ENCODE measurements around the gene PGK2.

PGK2 gene

GRCh38 chr6:49784272-49784671, 2.8 kb downstream of the PGK2 start:
- no peak overlapping the region for H3K9ac ChIP-seq (ENCODE audit: low read length)
- H3K27me3 ChIP-seq (ENCODE audit: control insufficient read depth, insufficient read depth, low read length) = no peaks in the 10 kb centered on the region
- no peaks in the 10 kb centered on the region for H3K9me3 ChIP-seq (ENCODE audit: control insufficient read depth, low read depth, low read length)
- no peak overlapping the region for H3K27ac ChIP-seq (ENCODE audit: low read length)
- no peaks in the 10 kb centered on the region for H3K36me3 ChIP-seq (ENCODE audit: control insufficient read depth, low read depth, low read length)
- H3K4me1 ChIP-seq (ENCODE audit: control insufficient read depth, low read depth, low read length) = no peaks in the 10 kb centered on the region
- H3K4me3 ChIP-seq (ENCODE audit: low read length) = no peak overlapping the region

GRCh38 chr6:49782725-49783124, 4.4 kb downstream of the PGK2 start:
- Histone ChIP-seq H3K9ac (ENCODE audit: low read length) (no peak overlapping the region), H3K27me3 (ENCODE audit: control insufficient read depth, insufficient read depth, low read length) (no peaks in the 10 kb centered on the region), H3K4me3 (ENCODE audit: low read length) (no peak overlapping the region), H3K36me3 (ENCODE audit: control insufficient read depth, low read depth, low read length) (no peaks in the 10 kb centered on the region), H3K27ac (ENCODE audit: low read length) (no peak overlapping the region), H3K4me1 (ENCODE audit: control insufficient read depth, low read depth, low read length) (no peaks in the 10 kb centered on the region), H3K9me3 (ENCODE audit: control insufficient read depth, low read depth, low read length) (no peaks in the 10 kb centered on the region)

GRCh38 chr6:49782293-49782692, 4.8 kb downstream of the PGK2 start:
- H3K4me1 ChIP-seq (ENCODE audit: control insufficient read depth, low read depth, low read length) = no peaks in the 10 kb centered on the region
- H3K36me3 ChIP-seq (ENCODE audit: control insufficient read depth, low read depth, low read length) = no peaks in the 10 kb centered on the region
- no peak overlapping the region for H3K27ac ChIP-seq (ENCODE audit: low read length)
- no peaks in the 10 kb centered on the region for H3K27me3 ChIP-seq (ENCODE audit: control insufficient read depth, insufficient read depth, low read length)
- no peak overlapping the region for H3K9ac ChIP-seq (ENCODE audit: low read length)
- H3K4me3 ChIP-seq (ENCODE audit: low read length) = no peak overlapping the region
- H3K9me3 ChIP-seq (ENCODE audit: control insufficient read depth, low read depth, low read length) = no peaks in the 10 kb centered on the region

GRCh38 chr6:49776444-49776843, 10.6 kb downstream of the PGK2 start:
- Histone ChIP-seq H3K4me1 (ENCODE audit: control insufficient read depth, low read depth, low read length) (no peaks in the 10 kb centered on the region), H3K9ac (ENCODE audit: low read length) (no peak overlapping the region), H3K27ac (ENCODE audit: low read length) (no peak overlapping the region), H3K4me3 (ENCODE audit: low read length) (no peak overlapping the region), H3K27me3 (ENCODE audit: control insufficient read depth, insufficient read depth, low read length) (no peaks in the 10 kb centered on the region), H3K9me3 (ENCODE audit: control insufficient read depth, low read depth, low read length) (no peaks in the 10 kb centered on the region), H3K36me3 (ENCODE audit: control insufficient read depth, low read depth, low read length) (no peaks in the 10 kb centered on the region)

GRCh38 chr6:49775043-49775442, 12.0 kb downstream of the PGK2 start:
- Histone ChIP-seq H3K9ac (ENCODE audit: low read length) (no peak overlapping the region), H3K9me3 (ENCODE audit: control insufficient read depth, low read depth, low read length) (no peaks in the 10 kb centered on the region), H3K36me3 (ENCODE audit: control insufficient read depth, low read depth, low read length) (no peaks in the 10 kb centered on the region), H3K27me3 (ENCODE audit: control insufficient read depth, insufficient read depth, low read length) (no peaks in the 10 kb centered on the region), H3K4me3 (ENCODE audit: low read length) (no peak overlapping the region), H3K4me1 (ENCODE audit: control insufficient read depth, low read depth, low read length) (no peaks in the 10 kb centered on the region), H3K27ac (ENCODE audit: low read length) (no peak overlapping the region)

GRCh38 chr6:49772285-49772684, 14.8 kb downstream of the PGK2 start:
- H3K4me3 ChIP-seq (ENCODE audit: low read length) = no peak overlapping the region
- no peak overlapping the region for H3K9ac ChIP-seq (ENCODE audit: low read length)
- no peak overlapping the region for H3K27ac ChIP-seq (ENCODE audit: low read length)
- no peaks in the 10 kb centered on the region for H3K4me1 ChIP-seq (ENCODE audit: control insufficient read depth, low read depth, low read length)
- H3K36me3 ChIP-seq (ENCODE audit: control insufficient read depth, low read depth, low read length) = no peaks in the 10 kb centered on the region
- H3K27me3 ChIP-seq (ENCODE audit: control insufficient read depth, insufficient read depth, low read length) = no peaks in the 10 kb centered on the region
- H3K9me3 ChIP-seq (ENCODE audit: control insufficient read depth, low read depth, low read length) = no peaks in the 10 kb centered on the region

GRCh38 chr6:49766762-49767161, 20.3 kb downstream of the PGK2 start:
- Histone ChIP-seq H3K27me3 (ENCODE audit: control insufficient read depth, insufficient read depth, low read length) (no peaks in the 10 kb centered on the region), H3K4me1 (ENCODE audit: control insufficient read depth, low read depth, low read length) (no peaks in the 10 kb centered on the region), H3K27ac (ENCODE audit: low read length) (no peak overlapping the region), H3K4me3 (ENCODE audit: low read length) (no peak overlapping the region), H3K36me3 (ENCODE audit: control insufficient read depth, low read depth, low read length) (no peaks in the 10 kb centered on the region), H3K9ac (ENCODE audit: low read length) (no peak overlapping the region), H3K9me3 (ENCODE audit: control insufficient read depth, low read depth, low read length) (no peaks in the 10 kb centered on the region)

- Histone ChIP-seq H3K27me3 (ENCODE audit: control insufficient read depth, insufficient read depth, low read length) (no peaks in the 10 kb centered on the region), H3K4me3 (ENCODE audit: low read length) (no peak overlapping the region), H3K36me3 (ENCODE audit: control insufficient read depth, low read depth, low read length) (no peaks in the 10 kb centered on the region), H3K9me3 (ENCODE audit: control insufficient read depth, low read depth, low read length) (no peaks in the 10 kb centered on the region), H3K9ac (ENCODE audit: low read length) (no peak overlapping the region), H3K27ac (ENCODE audit: low read length) (no peak overlapping the region), H3K4me1 (ENCODE audit: control insufficient read depth, low read depth, low read length) (no peaks in the 10 kb centered on the region)
Observed at GRCh38 chr6:49764571-49765236, 22.4 kb downstream of the PGK2 start.

GRCh38 chr6:49744259-49744658, 42.8 kb downstream of the PGK2 start, which contains the start of gene CRISP3:
TSS of gene CRISP3 (minus strand) at chr6:49744388. CDS start at chr6:49744367, 21 bp downstream.
- no peak within 1 kb of the TSS for H3K4me3 ChIP-seq (ENCODE audit: low read length)
- no peaks in the 10 kb centered on the region for H3K9me3 ChIP-seq (ENCODE audit: control insufficient read depth, low read depth, low read length)
- no peak within 1 kb of the TSS for H3K9ac ChIP-seq (ENCODE audit: low read length)
- no peaks in the 10 kb centered on the region for H3K27me3 ChIP-seq (ENCODE audit: control insufficient read depth, insufficient read depth, low read length)
- H3K4me1 ChIP-seq (ENCODE audit: control insufficient read depth, low read depth, low read length) = no peaks in the 10 kb centered on the region
- H3K27ac ChIP-seq (ENCODE audit: low read length) = no peak within 1 kb of the TSS
- H3K36me3 ChIP-seq (ENCODE audit: control insufficient read depth, low read depth, low read length) = no peaks in the 10 kb centered on the region

GRCh38 chr6:49743429-49743828, 43.7 kb downstream of the PGK2 start:
- Histone ChIP-seq H3K36me3 (ENCODE audit: control insufficient read depth, low read depth, low read length) (no peaks in the 10 kb centered on the region), H3K4me3 (ENCODE audit: low read length) (no peak overlapping the region), H3K27ac (ENCODE audit: low read length) (no peak overlapping the region), H3K9ac (ENCODE audit: low read length) (no peak overlapping the region), H3K9me3 (ENCODE audit: control insufficient read depth, low read depth, low read length) (no peaks in the 10 kb centered on the region), H3K27me3 (ENCODE audit: control insufficient read depth, insufficient read depth, low read length) (no peaks in the 10 kb centered on the region), H3K4me1 (ENCODE audit: control insufficient read depth, low read depth, low read length) (no peaks in the 10 kb centered on the region)

- no peak overlapping the region for H3K4me3 ChIP-seq (ENCODE audit: low read length)
- no peaks in the 10 kb centered on the region for H3K27me3 ChIP-seq (ENCODE audit: control insufficient read depth, insufficient read depth, low read length)
- H3K36me3 ChIP-seq (ENCODE audit: control insufficient read depth, low read depth, low read length) = no peaks in the 10 kb centered on the region
- H3K27ac ChIP-seq (ENCODE audit: low read length) = no peak overlapping the region
- no peak overlapping the region for H3K9ac ChIP-seq (ENCODE audit: low read length)
- H3K4me1 ChIP-seq (ENCODE audit: control insufficient read depth, low read depth, low read length) = no peaks in the 10 kb centered on the region
- no peaks in the 10 kb centered on the region for H3K9me3 ChIP-seq (ENCODE audit: control insufficient read depth, low read depth, low read length)
Observed at GRCh38 chr6:49739423-49739822, 47.7 kb downstream of the PGK2 start.

- H3K9me3 ChIP-seq (ENCODE audit: control insufficient read depth, low read depth, low read length) = no peaks in the 10 kb centered on the region
- no peak overlapping the region for H3K9ac ChIP-seq (ENCODE audit: low read length)
- H3K4me3 ChIP-seq (ENCODE audit: low read length) = no peak overlapping the region
- H3K27ac ChIP-seq (ENCODE audit: low read length) = no peak overlapping the region
- H3K4me1 ChIP-seq (ENCODE audit: control insufficient read depth, low read depth, low read length) = no peaks in the 10 kb centered on the region
- no peaks in the 10 kb centered on the region for H3K36me3 ChIP-seq (ENCODE audit: control insufficient read depth, low read depth, low read length)
- no peaks in the 10 kb centered on the region for H3K27me3 ChIP-seq (ENCODE audit: control insufficient read depth, insufficient read depth, low read length)
Observed at GRCh38 chr6:49736017-49736508, 51.0 kb downstream of the PGK2 start.
